Measurements from ENCODE around the gene SRP14. TPM values are rescaled to one million over a fixed set of nuclear protein-coding genes. Genes with fewer than 3 reads are reported as not detected.
A peak's percentile ranks its signal among the peaks of the same experiment; 100 is the strongest.

SRP14 gene
- polyA plus RNA-seq, 1 donor from 2014 or later: 753 TPM

DNA sequence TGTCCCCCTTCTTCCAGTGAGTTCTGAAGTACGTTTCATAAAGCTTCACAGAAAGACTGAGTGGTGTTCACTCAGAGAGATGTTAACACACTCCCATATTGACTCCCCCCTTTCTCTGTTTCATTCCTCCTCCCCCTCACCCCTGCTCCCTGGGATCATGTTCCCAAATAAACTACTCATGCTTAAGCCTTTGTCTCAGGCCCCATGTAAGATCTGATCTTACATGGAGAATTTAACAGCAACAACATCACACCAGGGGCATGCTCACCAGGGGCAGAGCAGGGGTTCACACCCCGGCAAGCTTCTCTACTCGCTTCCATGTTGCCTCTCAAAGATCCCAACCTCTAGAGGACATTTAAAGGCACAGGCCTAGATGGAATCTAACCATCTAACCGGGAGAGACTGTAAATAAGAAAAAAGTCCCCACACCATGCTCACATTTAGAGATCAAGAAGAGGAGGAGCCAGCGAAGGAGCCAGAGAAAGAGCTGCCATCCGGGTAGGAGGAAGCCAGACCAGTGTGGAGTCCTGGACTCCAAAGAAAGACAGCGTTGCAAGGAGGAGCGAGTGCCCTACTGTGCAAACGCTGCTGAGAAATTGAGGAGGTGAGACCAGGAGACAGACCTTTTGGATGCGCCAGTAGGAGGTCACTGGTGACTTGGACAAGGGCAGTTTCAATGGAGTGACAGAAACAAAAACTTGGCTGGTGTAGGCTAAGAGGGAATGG is 21.4 kb upstream of the SRP14 start:
- no peaks in the 10 kb centered on the region for H3K9me3 Mint-ChIP-seq
- H3K36me3 Mint-ChIP-seq: no peaks in the 10 kb centered on the region
- no peak overlapping the region for H3K27ac Mint-ChIP-seq
- H3K4me3 Mint-ChIP-seq: peak overlapping the region in 1 of 4 donors; percentile 14
- H3K4me1 Mint-ChIP-seq: peaks cover 28 to 34% (median 28%) of the 10 kb centered on the region in 3 donors
- H3K27me3 Mint-ChIP-seq: no peaks in the 10 kb centered on the region

DNA sequence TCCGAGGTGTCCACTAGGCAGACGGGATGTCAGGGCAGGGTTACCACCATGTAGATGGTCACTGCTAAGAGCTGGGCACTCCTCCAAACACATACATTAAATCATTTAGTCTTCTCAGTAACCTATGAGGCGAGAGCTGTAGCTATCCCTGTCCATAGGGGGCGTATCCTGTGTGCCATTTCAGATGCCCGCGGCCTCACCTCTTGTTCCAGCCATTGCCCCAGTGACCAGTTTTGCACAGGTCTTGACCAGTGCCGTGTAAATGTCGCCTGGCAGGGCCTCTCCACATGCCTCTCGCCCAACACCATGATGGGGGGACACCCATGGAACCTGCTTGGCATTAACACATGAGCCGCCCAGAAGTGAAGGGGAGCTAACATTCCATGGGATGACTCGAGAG is 20.8 kb upstream of the SRP14 start:
- Mint-ChIP-seq H3K4me1 (peaks cover 31 to 35% (median 31%) of the 10 kb centered on the region in 3 donors), H3K27ac (no peak overlapping the region), H3K36me3 (no peaks in the 10 kb centered on the region), H3K27me3 (no peaks in the 10 kb centered on the region), H3K4me3 (no peak overlapping the region), H3K9me3 (no peaks in the 10 kb centered on the region)

DNA sequence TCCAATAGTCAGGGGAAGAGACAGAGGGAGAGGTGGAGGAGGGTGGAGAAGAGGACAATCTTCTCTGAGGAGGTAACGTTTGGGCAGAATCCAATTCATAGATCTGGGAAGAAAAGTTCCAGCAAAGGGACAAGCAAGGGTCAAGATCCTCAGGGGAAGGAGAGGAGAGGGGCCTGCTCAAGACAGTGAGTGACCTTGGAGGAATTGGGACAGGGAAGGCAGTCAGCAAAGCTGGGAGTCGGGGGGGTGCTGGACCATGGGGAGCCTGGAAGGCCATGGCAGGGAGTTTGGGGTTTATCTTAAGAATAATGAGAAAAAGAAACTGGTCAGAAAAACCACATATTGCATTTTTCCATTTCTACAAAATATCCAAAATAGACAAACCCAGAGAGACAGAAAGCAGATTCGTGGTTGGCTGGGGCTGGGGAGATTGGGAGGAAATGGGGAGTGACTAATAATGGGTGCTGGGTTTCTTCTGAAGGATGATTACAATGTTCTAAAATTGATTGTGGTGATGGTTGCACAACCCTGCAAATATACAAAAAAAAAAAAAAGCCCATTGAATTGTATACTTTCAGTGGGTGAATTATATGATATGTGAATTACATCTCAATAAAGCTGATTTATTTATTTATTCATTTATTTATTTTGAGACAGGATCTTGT is 19.6 kb upstream of the SRP14 start:
- Mint-ChIP-seq H3K36me3 (no peaks in the 10 kb centered on the region), H3K4me1 (peaks cover 29 to 34% (median 30%) of the 10 kb centered on the region in 3 donors), H3K27ac (no peak overlapping the region), H3K27me3 (no peaks in the 10 kb centered on the region), H3K4me3 (no peak overlapping the region), H3K9me3 (no peaks in the 10 kb centered on the region)

DNA sequence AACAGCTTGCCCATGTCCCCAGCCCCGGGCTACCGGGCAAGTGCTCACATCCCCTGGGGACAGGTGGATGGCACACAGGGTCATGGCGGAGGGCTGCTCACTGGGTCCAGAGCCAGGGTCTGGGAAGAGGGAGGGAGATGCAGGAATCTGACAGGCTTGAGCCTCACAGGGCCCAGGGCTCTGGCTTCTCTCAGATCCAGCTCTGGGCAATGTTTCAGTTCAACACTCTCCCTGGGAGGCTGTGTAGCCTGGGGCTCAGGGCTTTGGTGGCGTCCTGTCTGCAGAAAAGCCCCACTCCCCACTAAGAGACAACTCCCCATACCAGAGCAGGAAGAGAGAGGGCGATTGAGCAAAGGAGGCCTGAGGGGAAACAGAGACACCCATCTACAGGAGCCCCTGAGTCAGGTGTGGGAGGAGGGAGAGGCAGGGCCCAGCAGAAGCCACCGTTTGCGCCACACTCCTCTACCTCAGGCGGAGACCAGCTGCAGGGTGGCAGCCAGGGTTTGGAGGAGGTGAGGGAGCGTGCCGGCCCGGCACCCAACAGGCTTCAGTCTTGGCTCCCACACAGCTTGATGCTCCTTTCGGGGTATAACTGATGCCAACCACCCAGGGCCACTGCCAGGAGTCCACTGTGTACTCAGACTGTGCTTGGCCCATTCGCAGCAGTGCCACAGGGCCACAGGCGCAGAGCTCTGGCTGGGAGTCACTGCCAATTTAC is 16.8 kb upstream of the SRP14 start:
- Mint-ChIP-seq H3K27ac (peak overlapping the region in 1 of 3 donors; percentile 38), H3K27me3 (no peaks in the 10 kb centered on the region), H3K36me3 (no peaks in the 10 kb centered on the region), H3K4me1 (peaks cover 40 to 43% (median 41%) of the 10 kb centered on the region in 3 donors), H3K9me3 (no peaks in the 10 kb centered on the region), H3K4me3 (peak overlapping the region in 1 of 4 donors; percentile 66)

DNA sequence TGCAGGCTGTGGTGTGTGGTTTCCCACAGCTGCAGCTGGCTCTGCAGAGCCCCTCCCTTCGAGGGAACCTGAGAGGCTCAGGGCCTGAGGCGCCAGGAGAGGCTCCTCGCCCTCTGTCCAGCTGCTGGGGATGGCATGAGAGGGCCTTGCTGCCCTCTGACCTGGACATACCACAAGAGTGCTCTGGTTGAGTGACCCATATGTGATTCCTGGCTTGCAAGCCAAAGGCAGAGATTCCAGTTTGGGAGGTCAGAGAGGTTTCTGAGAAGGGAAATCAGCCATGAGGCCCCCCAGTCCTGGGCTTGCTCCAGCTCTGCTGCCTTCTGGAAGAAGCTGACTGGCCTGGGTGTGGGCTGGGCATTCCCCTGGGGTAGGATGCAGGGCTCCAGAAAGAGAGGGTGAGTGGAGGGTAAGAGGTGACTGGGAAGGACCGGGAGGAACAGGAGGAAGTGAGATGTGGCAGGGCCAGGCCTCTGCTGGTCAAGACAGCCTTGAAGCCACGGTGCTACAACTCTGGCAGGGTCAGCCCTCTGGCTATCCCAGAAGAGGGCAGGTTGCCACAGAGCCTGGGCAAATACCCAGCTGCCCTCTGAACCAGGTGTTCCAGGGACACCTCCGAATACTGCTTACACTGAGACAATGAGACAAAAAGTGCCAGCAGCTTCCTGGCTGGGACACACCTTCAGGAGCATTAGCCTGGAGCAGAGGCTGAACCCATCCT is 16.0 kb upstream of the SRP14 start:
- Mint-ChIP-seq H3K4me1 (peaks cover 42 to 44% (median 43%) of the 10 kb centered on the region in 3 donors), H3K9me3 (no peaks in the 10 kb centered on the region), H3K4me3 (peak overlapping the region; percentile 44 to 90 (median 59))

DNA sequence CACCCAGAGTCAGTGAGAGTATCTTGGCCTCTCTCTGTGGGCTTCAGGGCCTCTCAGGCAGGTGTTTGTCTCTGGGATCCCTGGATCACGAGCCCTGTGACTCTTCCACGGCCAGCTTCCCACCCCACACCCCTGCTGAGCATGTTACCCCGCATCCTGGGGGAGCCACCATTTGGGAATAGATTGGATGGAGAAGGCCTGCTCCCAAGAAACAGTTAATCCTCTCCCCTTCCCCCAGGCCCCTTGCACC is 15.5 kb upstream of the SRP14 start:
- peak overlapping the region; percentile 7 to 90 (median 52) for H3K4me3 Mint-ChIP-seq
- H3K9me3 Mint-ChIP-seq: no peaks in the 10 kb centered on the region
- no peaks in the 10 kb centered on the region for H3K27me3 Mint-ChIP-seq
- peak overlapping the region in 2 of 3 donors; percentile 41 to 86 for H3K27ac Mint-ChIP-seq
- H3K4me1 Mint-ChIP-seq: peaks cover 43 to 47% (median 47%) of the 10 kb centered on the region in 3 donors
- no peaks in the 10 kb centered on the region for H3K36me3 Mint-ChIP-seq

More for the DNA sequence above, 16.0 kb upstream of the SRP14 start:
- Mint-ChIP-seq H3K27me3 (no peaks in the 10 kb centered on the region), H3K27ac (peak overlapping the region; percentile 38 to 86 (median 41)), H3K36me3 (no peaks in the 10 kb centered on the region)

DNA sequence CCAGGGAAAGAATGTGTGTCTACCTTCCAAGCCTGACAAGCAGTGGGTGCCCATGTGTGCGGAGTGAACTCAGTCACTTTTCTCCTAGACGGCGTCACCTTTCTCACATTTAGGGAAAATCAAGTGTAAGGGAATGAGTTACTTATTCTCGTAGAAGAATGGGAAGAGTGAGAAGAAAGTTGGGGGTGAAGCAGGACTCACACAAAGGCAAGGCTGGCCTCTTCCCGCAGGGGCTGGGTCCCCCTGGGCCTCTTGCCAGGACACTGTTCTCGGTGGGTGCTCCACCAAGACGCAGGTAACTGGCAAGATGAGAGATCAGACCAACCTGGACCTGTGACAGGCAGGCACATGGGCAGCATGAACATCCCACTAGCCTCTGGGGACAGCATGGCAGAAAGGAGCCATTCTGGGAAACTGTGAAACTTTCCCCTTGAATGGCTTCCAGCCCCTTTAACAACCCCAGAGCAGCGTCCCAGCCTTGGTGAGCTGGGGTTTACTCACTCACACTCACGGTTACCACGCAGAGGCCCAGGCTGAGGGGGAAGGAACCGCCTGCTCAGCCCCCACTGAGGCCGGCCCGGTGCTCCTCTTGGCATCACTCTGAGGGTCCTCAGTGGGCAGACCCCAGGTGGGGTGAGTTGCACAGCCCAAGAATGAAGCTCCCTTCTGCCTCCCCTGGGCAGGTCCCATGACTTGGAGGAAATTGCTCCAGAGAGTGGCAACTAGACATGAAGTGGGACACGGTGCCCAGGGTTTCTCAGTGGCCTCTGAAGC is 15.0 kb upstream of the SRP14 start:
- peaks cover 48 to 52% (median 52%) of the 10 kb centered on the region in 3 donors for H3K4me1 Mint-ChIP-seq
- H3K9me3 Mint-ChIP-seq: no peaks in the 10 kb centered on the region
- H3K27me3 Mint-ChIP-seq: no peaks in the 10 kb centered on the region
- peak overlapping the region; percentile 7 to 94 (median 52) for H3K4me3 Mint-ChIP-seq
- H3K36me3 Mint-ChIP-seq: no peaks in the 10 kb centered on the region
- H3K27ac Mint-ChIP-seq: peak overlapping the region; percentile 1 to 86 (median 41)

DNA sequence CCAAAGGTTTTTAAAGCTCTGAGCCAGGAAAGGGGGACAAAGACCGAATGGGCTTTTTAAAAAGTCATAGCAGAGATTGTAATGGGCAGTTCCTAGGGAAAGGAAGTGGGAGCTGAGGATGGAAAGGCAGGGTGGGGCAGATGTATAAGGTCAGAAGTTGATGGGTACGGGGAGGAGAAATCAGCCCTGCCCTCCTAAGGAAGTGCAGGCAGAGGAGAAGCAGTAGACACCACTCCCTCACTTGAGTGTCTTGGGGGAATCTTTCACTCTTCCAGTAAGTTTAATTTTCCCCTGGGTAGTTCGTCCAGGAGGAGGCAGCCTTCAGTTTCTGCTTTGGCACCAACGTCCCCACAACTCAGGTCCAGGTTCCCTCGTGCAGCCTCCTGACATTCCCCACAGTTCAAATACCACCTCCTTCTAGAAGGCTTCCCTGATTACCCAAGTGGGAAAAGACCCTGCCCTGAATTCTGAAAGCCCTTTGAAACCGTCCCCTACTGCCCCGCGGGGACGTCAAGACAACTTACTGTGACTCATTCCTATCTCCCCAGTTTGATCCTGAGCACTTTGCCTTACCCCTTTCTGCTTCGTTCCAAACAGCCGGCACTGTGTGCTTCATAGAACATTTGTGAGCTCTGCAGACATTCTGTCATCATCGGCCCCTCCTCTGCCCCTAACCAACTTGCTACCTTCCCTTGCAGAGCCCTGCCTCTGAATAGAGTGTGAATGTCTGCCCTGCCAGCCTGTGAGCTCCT is 14.3 kb upstream of the SRP14 start:
- Mint-ChIP-seq H3K27ac (peak overlapping the region in 2 of 3 donors; percentile 1 to 7), H3K4me3 (peak overlapping the region in 1 of 4 donors; percentile 94), H3K9me3 (no peaks in the 10 kb centered on the region), H3K27me3 (no peaks in the 10 kb centered on the region), H3K36me3 (no peaks in the 10 kb centered on the region), H3K4me1 (peaks cover 53 to 55% (median 53%) of the 10 kb centered on the region in 3 donors)

DNA sequence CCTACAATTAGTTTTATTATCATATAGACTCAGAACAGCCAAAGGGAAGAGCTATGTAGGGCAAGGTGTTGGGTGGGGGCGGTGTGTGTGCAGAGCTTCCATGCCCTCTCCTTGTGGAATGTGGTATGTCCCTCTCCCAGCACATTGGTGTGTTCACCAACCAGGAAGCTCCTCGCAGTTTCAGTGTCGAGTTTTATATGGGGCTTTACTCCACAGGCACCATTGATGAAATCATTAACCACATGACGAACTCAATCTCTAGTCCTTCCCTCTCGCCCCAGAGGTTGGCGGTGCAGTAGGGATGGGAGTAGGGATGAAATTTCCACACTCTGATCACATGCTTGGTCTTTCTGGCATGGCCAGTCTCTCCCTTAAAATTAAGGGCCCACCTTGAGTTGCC is 13.6 kb upstream of the SRP14 start:
- Mint-ChIP-seq H3K4me1 (peaks cover 53 to 59% (median 56%) of the 10 kb centered on the region in 3 donors), H3K4me3 (peak overlapping the region in 1 of 4 donors; percentile 88), H3K9me3 (no peaks in the 10 kb centered on the region), H3K27ac (peak overlapping the region in 1 of 3 donors; percentile 63), H3K36me3 (no peaks in the 10 kb centered on the region), H3K27me3 (no peaks in the 10 kb centered on the region)

DNA sequence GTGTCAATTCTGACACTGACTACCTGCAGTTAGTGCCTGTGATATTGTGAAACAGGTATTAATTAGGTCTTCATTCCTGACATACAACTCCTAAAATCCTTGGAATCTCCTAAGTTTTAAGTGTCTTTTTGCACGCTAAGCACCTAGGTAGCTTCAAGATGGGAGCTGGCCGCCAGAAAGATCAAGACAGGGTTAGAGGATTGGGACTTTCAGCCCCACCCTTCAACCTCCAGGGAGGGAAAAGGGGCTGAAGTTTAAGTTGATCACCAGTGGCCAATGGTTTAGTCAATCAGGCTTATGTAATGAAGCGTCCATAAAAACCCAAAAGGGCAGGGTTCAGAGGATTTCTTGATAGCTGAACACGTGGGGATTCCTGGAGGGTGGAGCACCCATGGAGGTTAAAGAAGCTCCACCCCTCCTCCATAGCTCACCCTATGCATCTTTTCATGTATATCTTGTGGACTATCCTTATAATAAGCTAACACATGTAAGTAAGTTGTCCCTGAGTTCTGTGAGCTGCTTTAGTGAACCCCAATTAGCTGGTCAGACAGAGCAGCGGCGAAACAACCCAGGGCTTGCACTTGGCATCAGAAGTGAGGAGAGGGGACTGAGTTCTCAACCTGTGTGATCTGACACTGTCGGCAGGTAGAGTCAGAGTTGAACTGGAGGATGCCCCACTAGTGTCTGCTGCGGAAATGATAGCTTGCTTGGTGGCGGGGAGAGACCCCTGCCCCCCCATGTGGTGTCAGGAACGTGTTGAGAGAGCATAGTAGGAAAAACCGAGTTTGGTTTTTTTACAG is 12.8 kb upstream of the SRP14 start:
- Mint-ChIP-seq H3K9me3 (no peaks in the 10 kb centered on the region), H3K36me3 (no peaks in the 10 kb centered on the region), H3K27me3 (no peaks in the 10 kb centered on the region), H3K27ac (no peak overlapping the region), H3K4me1 (peaks cover 55 to 64% (median 61%) of the 10 kb centered on the region in 3 donors), H3K4me3 (no peak overlapping the region)

DNA sequence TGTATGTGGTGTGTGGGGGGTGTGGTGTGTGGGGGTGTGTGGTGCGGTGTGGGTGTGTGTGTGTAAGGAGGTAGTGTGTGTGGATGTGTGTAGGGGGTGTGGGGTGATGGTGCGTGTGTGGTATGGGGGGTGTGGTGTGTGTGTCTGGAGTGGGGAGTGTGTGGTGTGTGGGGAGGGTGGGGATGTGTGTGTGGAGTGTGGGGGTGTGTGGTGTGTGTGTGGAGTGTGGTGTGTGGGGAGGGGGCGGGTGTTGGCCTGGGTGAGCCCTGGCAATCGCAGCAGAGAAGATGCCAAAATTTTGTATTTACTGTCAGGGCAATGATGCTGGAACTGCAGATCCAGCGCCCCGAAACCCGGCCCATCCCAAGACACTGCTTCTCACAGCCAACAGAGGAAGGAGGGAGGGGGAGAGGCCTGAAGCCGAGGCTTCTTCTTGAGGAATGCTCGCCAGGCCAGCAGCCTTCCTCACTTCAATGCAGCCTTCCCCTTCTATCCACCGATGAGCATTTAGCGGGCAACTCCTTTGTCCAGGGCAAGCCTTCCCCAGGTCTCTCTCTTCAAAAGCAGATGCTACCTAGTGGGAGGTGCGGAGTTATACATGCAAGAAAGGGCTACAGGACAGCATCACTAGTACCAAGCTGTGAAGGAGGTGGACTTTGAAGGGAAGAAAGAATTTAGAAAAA is 11.9 kb upstream of the SRP14 start:
- no peaks in the 10 kb centered on the region for H3K9me3 Mint-ChIP-seq
- H3K36me3 Mint-ChIP-seq: no peaks in the 10 kb centered on the region
- no peak overlapping the region for H3K27ac Mint-ChIP-seq
- no peaks in the 10 kb centered on the region for H3K27me3 Mint-ChIP-seq
- H3K4me3 Mint-ChIP-seq: no peak overlapping the region
- H3K4me1 Mint-ChIP-seq: peaks cover 54 to 63% (median 62%) of the 10 kb centered on the region in 3 donors

DNA sequence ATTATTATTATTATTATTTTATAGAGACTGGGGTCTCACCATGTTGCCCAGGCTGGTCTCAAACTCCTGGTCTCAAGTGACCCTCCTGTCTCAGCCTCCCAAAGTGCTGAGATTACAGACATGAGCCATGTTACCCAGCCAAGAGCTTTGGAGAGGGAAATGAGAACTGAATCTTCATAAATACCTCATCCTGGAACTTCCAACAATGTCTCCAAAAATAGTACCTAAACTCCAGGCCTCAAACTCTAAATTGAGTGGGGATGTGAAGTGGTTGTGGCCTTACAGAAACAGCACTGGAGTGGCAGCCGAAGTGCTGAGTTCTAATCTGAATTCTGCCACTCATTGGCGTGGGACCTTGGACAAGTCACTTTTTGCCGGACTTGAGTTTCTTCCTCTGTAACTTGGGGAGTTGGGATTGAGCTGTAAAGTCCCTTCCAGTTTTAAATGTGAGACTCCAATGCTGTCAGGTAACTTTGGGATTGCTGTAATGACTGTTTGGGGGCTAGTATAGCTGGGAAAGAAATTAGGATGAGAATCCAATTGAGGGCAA is 10.0 kb upstream of the SRP14 start:
- H3K4me1 Mint-ChIP-seq: peaks cover 51 to 61% (median 57%) of the 10 kb centered on the region in 3 donors

More for the DNA sequence above, 10.0 kb upstream of the SRP14 start:
- Mint-ChIP-seq H3K4me3 (peak overlapping the region in 2 of 4 donors; percentile 51 to 75), H3K27me3 (no peaks in the 10 kb centered on the region), H3K9me3 (no peaks in the 10 kb centered on the region), H3K36me3 (no peaks in the 10 kb centered on the region), H3K27ac (peak overlapping the region in 1 of 3 donors; percentile 32)
